ENCODE data around the gene OSBPL9. TPM values are rescaled to one million over a fixed set of nuclear protein-coding genes. Genes with fewer than 3 reads are reported as not detected.

Gene OSBPL9
- total RNA-seq, 1 donor from 2014 or later, result 88.3 TPM

DNA sequence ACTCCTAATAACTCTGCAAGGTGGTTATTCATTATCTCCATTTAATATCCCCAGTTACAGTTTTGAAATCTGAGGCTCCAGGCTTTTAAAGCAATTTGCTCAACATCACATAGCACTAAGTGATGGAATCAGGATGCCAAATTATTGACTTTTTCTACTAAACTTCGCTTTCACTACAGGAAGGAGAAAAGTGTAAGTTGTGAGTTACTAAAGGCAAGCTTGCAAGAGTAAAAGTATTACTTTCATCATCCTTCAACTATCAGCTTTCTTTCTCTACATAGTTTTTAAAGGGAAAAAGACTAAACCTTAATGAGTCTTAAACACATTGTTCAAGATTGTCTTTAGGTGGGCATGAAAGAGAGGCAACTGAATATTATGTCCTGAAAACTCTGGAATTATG is 1.8 kb downstream of the OSBPL9 start:
- no peak for DNase-seq (ENCODE audit: extremely low spot score, unreplicated experiment)
- no peak for TF ChIP-seq CTCF (conservative IDR thresholded peaks at IDR 0.05)
- peaks cover 4% of the 10 kb centered on the region for H3K36me3 Mint-ChIP-seq
- peak overlapping the region; percentile 100 for H3K4me3 Mint-ChIP-seq
- H3K27ac Mint-ChIP-seq, result no peak overlapping the region
- H3K27me3 Mint-ChIP-seq, result no peaks in the 10 kb centered on the region
- H3K4me1 Mint-ChIP-seq (ENCODE audit: unreplicated experiment), result peaks cover 34% of the 10 kb centered on the region
- H3K9me3 Mint-ChIP-seq, result no peaks in the 10 kb centered on the region

DNA sequence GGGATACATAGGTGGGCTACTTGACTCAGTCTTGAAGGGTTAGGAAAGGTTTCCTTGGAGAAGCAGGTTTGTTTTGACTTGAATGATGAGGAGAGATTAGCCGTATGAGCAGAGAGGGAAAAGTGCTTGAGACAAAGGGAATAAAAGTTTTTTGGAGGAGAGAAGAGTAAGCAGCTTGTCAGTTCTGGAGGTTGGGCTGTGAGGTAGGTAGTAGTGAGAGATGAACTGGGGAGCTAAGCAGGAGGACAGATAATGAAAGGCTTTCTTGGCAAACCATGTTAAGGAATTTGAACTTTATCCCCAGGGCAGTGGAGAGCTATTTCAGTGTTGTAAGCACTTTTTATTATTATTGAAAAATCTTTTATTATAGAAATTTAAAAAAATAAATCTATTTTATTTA is 3.6 kb downstream of the OSBPL9 start:
- Mint-ChIP-seq H3K27me3 (no peaks in the 10 kb centered on the region), H3K4me3 (peak overlapping the region; percentile 15), H3K27ac (peak overlapping the region; percentile 4), H3K9me3 (no peaks in the 10 kb centered on the region), H3K4me1 (ENCODE audit: unreplicated experiment) (peaks cover 34% of the 10 kb centered on the region), H3K36me3 (peaks cover 4% of the 10 kb centered on the region)
- no peak for TF ChIP-seq CTCF (conservative IDR thresholded peaks at IDR 0.05)
- DNase-seq (ENCODE audit: extremely low spot score, unreplicated experiment), result no peak

- DNase-seq (ENCODE audit: extremely low spot score, unreplicated experiment), result no peak
- Mint-ChIP-seq H3K4me1 (ENCODE audit: unreplicated experiment) (peaks cover 34% of the 10 kb centered on the region), H3K27me3 (no peaks in the 10 kb centered on the region), H3K36me3 (peaks cover 4% of the 10 kb centered on the region), H3K27ac (peak overlapping the region; percentile 77), H3K9me3 (no peaks in the 10 kb centered on the region), H3K4me3 (no peak overlapping the region)
- TF ChIP-seq CTCF (conservative IDR thresholded peaks at IDR 0.05), result no peak
Observed at GRCh38 chr1:51621161-51621560, 4.3 kb downstream of the OSBPL9 start.

DNA sequence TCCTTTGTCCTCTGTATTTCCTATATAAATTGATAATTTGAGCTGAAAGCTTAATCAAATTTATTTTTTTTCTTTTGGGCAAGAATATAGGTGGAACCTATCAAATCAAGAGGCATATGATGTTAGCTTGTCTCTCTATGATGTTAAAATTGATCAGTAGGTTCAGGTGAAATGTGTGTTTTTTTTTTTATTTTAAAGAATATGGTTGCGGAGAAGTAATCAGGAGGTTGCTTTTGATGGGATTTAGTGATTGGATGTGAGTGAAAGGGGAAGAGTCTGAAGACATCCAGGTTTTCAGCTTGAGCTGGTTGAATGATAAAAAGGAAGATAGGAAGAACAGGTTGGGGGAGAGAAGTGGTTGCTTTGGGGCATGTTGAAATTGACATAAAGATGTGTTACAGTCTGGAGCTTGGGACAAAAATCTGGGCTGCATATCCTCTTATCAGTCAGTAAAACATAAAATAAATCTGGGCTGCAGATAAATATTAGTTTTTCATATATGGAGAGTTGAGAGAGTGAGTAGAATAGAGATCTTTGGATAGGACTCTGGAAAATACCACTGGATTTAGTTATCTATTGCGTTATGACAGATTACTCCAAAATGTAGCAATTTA is 5.1 kb downstream of the OSBPL9 start:
- TF ChIP-seq CTCF (conservative IDR thresholded peaks at IDR 0.05), result no peak
- Mint-ChIP-seq H3K9me3 (no peaks in the 10 kb centered on the region), H3K4me1 (ENCODE audit: unreplicated experiment) (peaks cover 34% of the 10 kb centered on the region), H3K4me3 (peak overlapping the region; percentile 48), H3K27me3 (no peaks in the 10 kb centered on the region), H3K36me3 (peaks cover 4% of the 10 kb centered on the region), H3K27ac (peak overlapping the region; percentile 77)
- no peak for DNase-seq (ENCODE audit: extremely low spot score, unreplicated experiment)

DNA sequence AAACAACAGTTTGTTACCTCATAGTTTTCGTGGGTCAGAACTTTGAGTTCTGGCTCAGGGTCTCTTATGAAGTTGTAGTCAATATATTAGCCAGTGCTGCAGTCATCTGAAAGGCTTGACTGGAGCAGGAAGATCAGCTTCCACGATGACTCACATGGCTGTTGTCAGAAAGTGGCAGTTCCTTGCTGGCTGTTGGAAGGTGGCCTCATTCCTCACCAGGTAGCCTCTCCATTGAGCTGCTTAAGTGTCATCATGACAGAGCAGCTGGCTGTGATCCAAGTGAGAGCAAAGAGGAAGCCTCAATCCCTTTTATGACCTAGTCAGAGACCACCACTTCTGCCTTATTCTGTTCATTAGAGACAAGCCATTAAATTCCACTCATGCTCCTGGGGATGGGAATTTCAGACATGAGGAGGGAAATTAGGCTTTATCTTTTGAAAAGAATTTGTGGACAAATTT is 5.6 kb downstream of the OSBPL9 start:
- no peaks in the 10 kb centered on the region for H3K9me3 Mint-ChIP-seq
- H3K4me1 Mint-ChIP-seq (ENCODE audit: unreplicated experiment), result peaks cover 34% of the 10 kb centered on the region
- no peak for TF ChIP-seq CTCF (conservative IDR thresholded peaks at IDR 0.05)
- H3K4me3 Mint-ChIP-seq, result peak overlapping the region; percentile 48
- no peaks in the 10 kb centered on the region for H3K27me3 Mint-ChIP-seq
- H3K27ac Mint-ChIP-seq, result peak overlapping the region; percentile 77
- peaks cover 4% of the 10 kb centered on the region for H3K36me3 Mint-ChIP-seq
- DNase-seq (ENCODE audit: extremely low spot score, unreplicated experiment), result no peak

Measured in type B pancreatic cell (in vitro differentiated cells).